Suprapubic skin (tissue), 4 donors: ENCODE measurements around the gene LAMA4.

Experiments
- CTCF ChIP-seq, 2 donors: fragments of 200-600 bp in 1 of 2; fragments of 450-650 bp in 1 of 2; sonication (generic) in 1 of 2; IDR thresholded peaks; one replicate each; pipeline ENCODE4 v1.5.1; 2016 to 2019; ENCODE audit warnings: antibody characterized with exemption in 2 of 2, mild to moderate bottlenecking in 1 of 2, moderate library complexity in 1 of 2
- EP300 ChIP-seq: sonication (generic); formaldehyde crosslinking; IDR thresholded peaks from one replicate; pipeline ENCODE4 v1.6.1; 2017; ENCODE audit warnings: antibody characterized with exemption
- POLR2A ChIP-seq, 2 donors: fragments of 450-650 bp; IDR thresholded peaks; one replicate each; pipeline ENCODE4 v1.6.1; 2017; ENCODE audit warnings: antibody characterized with exemption in 2 of 2, mild to moderate bottlenecking in 2 of 2, moderate library complexity in 2 of 2
- POLR2AphosphoS5 ChIP-seq, 3 donors: sonication (generic); formaldehyde crosslinking; IDR thresholded peaks; one replicate each; pipeline ENCODE4 v1.6.1; 2017; ENCODE audit warnings: antibody characterized with exemption in 3 of 3

- TF ChIP-seq CTCF (IDR thresholded peaks at IDR 0.05), result no peak
- no peak for TF ChIP-seq POLR2A (IDR thresholded peaks at IDR 0.05)
- no peak for TF ChIP-seq EP300
- no peak for TF ChIP-seq POLR2AphosphoS5 (IDR thresholded peaks at IDR 0.05)
These were observed 140.9 kb downstream of the LAMA4 start for GRCh38 chr6:112113431-112113830.
